ENCODE data around the gene ATG14. TPM values are rescaled to one million over a fixed set of nuclear protein-coding genes. Genes with fewer than 3 reads are reported as not detected.
"Not testable (repeated sequence)": the region's sequence is repeated elsewhere in the genome, so short reads cannot be mapped to it uniquely, and the experiment has no call there.

The ATG14 gene, protein sequence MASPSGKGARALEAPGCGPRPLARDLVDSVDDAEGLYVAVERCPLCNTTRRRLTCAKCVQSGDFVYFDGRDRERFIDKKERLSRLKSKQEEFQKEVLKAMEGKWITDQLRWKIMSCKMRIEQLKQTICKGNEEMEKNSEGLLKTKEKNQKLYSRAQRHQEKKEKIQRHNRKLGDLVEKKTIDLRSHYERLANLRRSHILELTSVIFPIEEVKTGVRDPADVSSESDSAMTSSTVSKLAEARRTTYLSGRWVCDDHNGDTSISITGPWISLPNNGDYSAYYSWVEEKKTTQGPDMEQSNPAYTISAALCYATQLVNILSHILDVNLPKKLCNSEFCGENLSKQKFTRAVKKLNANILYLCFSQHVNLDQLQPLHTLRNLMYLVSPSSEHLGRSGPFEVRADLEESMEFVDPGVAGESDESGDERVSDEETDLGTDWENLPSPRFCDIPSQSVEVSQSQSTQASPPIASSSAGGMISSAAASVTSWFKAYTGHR
- total RNA-seq, result 10 to 100 TPM in 2 of 3 donors, 1 to 10 TPM in 1; 8.3 to 15.1 (median 10.8) TPM
- long read RNA-seq, donor 1, full-length matches to known transcripts, result 2 of 16 reads
- long read RNA-seq, donor 1, partial matches to known transcripts, result 4 of 16 reads
- long read RNA-seq, donor 1, other reads (novel, unspliced or antisense), result 10 of 16 reads
- long read RNA-seq, donor 2, partial matches to known transcripts, result 6 of 7 reads
- long read RNA-seq, donor 2, other reads (novel, unspliced or antisense), result 1 of 7 reads

DNA sequence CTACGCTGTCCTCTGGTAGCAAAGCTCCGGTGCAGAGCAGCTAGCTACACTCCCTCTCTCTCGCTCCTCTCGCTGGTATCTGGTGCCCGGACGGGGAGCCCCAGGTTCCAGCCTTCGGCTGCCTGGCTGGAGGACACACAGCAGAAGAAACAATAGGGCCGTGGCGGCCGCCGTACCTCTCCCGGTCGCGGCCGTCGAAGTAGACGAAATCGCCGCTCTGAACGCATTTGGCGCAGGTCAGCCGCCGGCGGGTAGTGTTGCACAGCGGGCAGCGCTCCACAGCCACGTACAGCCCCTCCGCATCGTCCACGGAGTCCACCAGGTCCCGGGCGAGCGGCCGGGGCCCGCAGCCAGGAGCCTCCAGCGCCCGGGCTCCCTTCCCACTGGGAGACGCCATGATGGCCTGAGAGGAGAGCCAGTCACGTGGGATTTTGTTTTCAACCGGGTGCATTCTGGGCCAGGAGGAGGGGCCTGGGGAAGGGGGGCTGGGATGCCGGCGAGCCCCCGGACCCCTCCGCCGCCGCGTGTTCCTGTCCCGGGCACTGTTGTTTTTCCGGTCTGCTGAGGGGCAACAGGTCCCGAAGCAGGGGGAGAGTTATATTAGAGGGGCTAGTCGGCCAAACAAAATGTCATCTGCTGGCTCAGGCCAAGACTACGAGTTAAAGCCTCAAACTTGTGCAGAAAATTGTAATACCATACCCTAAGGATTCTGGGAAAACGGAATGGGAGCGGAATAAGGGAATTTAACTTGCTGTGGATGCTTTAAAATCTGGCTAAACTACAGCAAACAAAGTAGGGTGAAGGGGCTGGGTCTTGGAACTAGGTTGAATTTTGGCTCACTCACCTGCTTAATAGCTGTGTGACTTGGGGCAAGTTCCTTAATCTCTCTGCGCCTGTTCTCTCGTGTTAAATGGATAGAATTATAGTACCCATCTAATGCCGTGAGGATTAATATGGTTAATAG lies at the start of gene ATG14:
Gene ATG14, minus strand, starts transcription at position 405 of the 964 bp plus-strand sequence. Its CDS starts 8 bp downstream, at position 397.
- DNase-seq (peak; percentile 82 to 90 (median 88)), ATAC-seq (peak; percentile 99)
- TF ChIP-seq, protein P1, sequence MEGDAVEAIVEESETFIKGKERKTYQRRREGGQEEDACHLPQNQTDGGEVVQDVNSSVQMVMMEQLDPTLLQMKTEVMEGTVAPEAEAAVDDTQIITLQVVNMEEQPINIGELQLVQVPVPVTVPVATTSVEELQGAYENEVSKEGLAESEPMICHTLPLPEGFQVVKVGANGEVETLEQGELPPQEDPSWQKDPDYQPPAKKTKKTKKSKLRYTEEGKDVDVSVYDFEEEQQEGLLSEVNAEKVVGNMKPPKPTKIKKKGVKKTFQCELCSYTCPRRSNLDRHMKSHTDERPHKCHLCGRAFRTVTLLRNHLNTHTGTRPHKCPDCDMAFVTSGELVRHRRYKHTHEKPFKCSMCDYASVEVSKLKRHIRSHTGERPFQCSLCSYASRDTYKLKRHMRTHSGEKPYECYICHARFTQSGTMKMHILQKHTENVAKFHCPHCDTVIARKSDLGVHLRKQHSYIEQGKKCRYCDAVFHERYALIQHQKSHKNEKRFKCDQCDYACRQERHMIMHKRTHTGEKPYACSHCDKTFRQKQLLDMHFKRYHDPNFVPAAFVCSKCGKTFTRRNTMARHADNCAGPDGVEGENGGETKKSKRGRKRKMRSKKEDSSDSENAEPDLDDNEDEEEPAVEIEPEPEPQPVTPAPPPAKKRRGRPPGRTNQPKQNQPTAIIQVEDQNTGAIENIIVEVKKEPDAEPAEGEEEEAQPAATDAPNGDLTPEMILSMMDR (IDR thresholded peaks at IDR 0.05), result no peak
- no peaks in the 10 kb centered on the region for H3K36me3 ChIP-seq (ENCODE audit: low read depth)
- H3K9me3 ChIP-seq, result no peaks in the 10 kb centered on the region
- peak within 1 kb of the TSS; percentile 93 for H3K4me3 ChIP-seq
- H3K4me1 ChIP-seq (ENCODE audit: low read depth), result peaks cover 7% of the 10 kb centered on the region
- intact Hi-C loops (cut with DNase I, micrococcal nuclease), result no loop called here

DNA sequence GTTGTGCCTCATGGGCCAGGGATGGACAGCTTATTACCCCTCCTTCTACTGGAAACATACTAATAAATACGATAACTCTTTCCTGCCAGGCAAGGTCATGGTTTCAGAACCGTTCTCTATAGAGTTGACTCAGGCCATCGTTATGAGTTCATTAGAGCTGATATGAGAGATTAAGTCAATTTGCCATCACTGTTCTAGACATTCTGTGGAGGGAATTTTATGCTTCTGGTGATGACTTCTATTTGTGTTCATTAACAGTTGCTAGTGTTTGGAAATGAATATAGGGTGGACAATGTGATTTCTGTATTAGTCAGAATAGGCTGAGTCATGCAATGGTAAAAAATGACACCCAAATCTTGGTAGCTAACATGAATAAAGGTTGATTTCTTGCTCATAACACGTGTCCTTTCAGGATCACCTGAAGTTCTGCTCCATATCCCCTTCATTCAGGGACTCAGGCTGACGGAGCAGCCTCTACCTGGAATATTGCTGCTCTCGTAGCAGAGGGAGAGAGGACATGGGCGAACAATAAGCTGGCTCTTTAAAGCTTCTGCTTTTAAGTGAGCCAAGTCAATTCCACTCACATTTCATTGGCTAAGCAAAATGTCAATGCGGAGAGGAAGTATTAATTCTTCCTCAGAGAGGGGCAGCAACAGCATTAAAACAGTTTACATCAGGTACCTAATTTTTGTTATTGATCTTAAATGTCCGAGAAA lies 47.3 kb upstream of the ATG14 start:
- Histone ChIP-seq H3K4me1 (ENCODE audit: low read depth) (no peaks in the 10 kb centered on the region), H3K4me3 (no peak overlapping the region), H3K9me3 (no peaks in the 10 kb centered on the region), H3K36me3 (ENCODE audit: low read depth) (no peaks in the 10 kb centered on the region)
- ATAC-seq (no peak), DNase-seq (no peak)
- intact Hi-C loops (cut with DNase I, micrococcal nuclease), result no loop called here
- TF ChIP-seq, protein P1 (IDR thresholded peaks at IDR 0.05), result no peak

GRCh38 chr14:55457496-55457895 lies 45.9 kb upstream of the ATG14 start:
- intact Hi-C loops (cut with DNase I, micrococcal nuclease), result no loop called here
- DNase-seq (no peak), ATAC-seq (no peak)
- Histone ChIP-seq H3K4me1 (ENCODE audit: low read depth) (no peaks in the 10 kb centered on the region), H3K4me3 (no peak overlapping the region), H3K36me3 (ENCODE audit: low read depth) (no peaks in the 10 kb centered on the region), H3K9me3 (no peaks in the 10 kb centered on the region)
- TF ChIP-seq, protein P1 (IDR thresholded peaks at IDR 0.05), result no peak

DNA sequence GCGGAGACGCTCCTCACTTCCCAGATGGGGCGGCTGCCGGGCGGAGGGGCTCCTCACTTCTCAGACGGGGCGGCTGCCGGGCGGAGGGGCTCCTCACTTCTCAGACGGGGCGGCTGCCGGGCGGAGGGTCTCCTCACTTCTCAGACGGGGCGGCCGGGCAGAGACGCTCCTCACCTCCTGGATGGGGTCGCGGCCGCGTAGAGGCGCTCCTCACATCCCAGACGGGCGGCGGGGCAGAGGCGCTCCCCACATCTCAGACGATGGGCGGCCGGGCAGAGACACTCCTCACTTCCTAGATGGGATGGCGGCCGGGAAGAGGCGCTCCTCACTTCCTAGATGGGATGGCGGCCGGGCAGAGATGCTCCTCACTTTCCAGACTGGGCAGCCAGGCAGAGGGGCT lies 44.8 kb upstream of the ATG14 start:
- H3K4me1 ChIP-seq (ENCODE audit: low read depth); DNase-seq; intact Hi-C loops (cut with DNase I, micrococcal nuclease); H3K9me3 ChIP-seq; ATAC-seq; H3K4me3 ChIP-seq; H3K36me3 ChIP-seq (ENCODE audit: low read depth): not testable (repeated sequence)

GRCh38 chr14:55454264-55455002 lies 42.8 kb upstream of the ATG14 start:
- Histone ChIP-seq H3K9me3 (no peaks in the 10 kb centered on the region), H3K36me3 (ENCODE audit: low read depth) (no peaks in the 10 kb centered on the region), H3K4me1 (ENCODE audit: low read depth) (peaks cover 12% of the 10 kb centered on the region), H3K4me3 (no peak overlapping the region)
- peak; percentile 53 to 77 (median 58) for DNase-seq
- peak; percentile 80 for ATAC-seq
- TF ChIP-seq, protein P1 (IDR thresholded peaks at IDR 0.05), result no peak
- intact Hi-C loops (cut with DNase I, micrococcal nuclease), result no loop called here

All from mucosa of descending colon (tissue), 3 donors.